Erythroblast (primary cell): ENCODE measurements around the gene CTNNA1.

Experiments used
- GATA1 ChIP-seq: IDR thresholded peaks from 2 replicates; pipeline ENCODE4 v1.6.1; 2011; ENCODE audit warnings: low read depth, mild to moderate bottlenecking, control low read depth, low read length, moderate library complexity
- POLR2A ChIP-seq: IDR thresholded peaks from 2 replicates; pipeline ENCODE4 v1.6.1; 2011; ENCODE audit warnings: mild to moderate bottlenecking, low read length

DNA sequence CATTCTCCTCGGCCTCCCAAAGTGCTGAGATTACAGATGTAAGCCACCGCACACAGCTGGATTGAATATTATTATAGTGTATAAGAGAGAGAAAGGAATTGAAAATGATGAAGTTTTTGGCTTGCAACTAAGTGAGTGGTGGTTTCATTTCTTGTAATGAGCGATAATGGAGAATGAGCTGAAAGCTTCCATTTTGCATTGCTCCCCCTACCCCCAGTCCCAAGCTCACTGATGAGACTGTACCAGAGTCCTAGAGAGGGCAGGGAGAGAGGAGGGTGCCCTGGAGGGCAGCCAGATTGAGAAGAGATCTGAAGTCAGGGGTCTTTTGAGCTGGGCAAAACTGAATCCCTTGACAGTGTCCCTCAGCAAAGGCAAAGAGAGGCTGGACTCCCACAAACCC lies 38.5 kb upstream of the CTNNA1 start:
- no peak for TF ChIP-seq POLR2A
- TF ChIP-seq GATA1 = no peak
